Liver (tissue), 9 donors: Measurements from ENCODE around the gene CDKN1A. TPM values are rescaled to one million over a fixed set of nuclear protein-coding genes. Genes with fewer than 3 reads are reported as not detected.

Source experiments
- DNase-seq: peaks from one replicate; pipeline ENCODE4 v3.0.0-alpha.2; 2017; ENCODE audit warnings: low spot score
- H3K27ac ChIP-seq, 2 donors: one replicate each; pipeline ENCODE4 v1.7.0; 2013; ENCODE audit warnings: inconsistent platforms in 2 of 2, low read length in 2 of 2, control low read depth in 1 of 2, low read depth in 1 of 2, mild to moderate bottlenecking in 1 of 2
- H3K27me3 ChIP-seq, 4 donors: one replicate each; pipeline versions ENCODE4 v1.6.1 to v1.7.0; 2013; ENCODE audit warnings: low read length in 3 of 4, inconsistent platforms in 1 of 4, mild to moderate bottlenecking in 1 of 4, moderate library complexity in 1 of 4; ENCODE audit not compliant: control insufficient read depth in 4 of 4, insufficient read depth in 4 of 4
- H3K36me3 ChIP-seq, 4 donors: one replicate each; pipeline versions ENCODE4 v1.6.1 to v1.7.0; 2013; ENCODE audit warnings: low read length in 3 of 4, mild to moderate bottlenecking in 3 of 4, low read depth in 1 of 4, moderate library complexity in 1 of 4; ENCODE audit not compliant: control insufficient read depth in 4 of 4, insufficient read depth in 3 of 4
- H3K4me1 ChIP-seq, 4 donors: one replicate each; pipeline versions ENCODE4 v1.6.1 to v1.7.0; 2013; ENCODE audit warnings: low read length in 3 of 4, mild to moderate bottlenecking in 3 of 4, moderate library complexity in 1 of 4; ENCODE audit not compliant: control insufficient read depth in 4 of 4, insufficient read depth in 4 of 4
- H3K4me3 ChIP-seq, 3 donors: one replicate each; pipeline versions ENCODE4 v1.6.1 to v1.7.0; 2013; ENCODE audit warnings: low read length in 3 of 3, control low read depth in 1 of 3, low read depth in 1 of 3, mild to moderate bottlenecking in 1 of 3
- H3K9ac ChIP-seq, 2 donors: one replicate each; pipeline ENCODE4 v1.7.0; 2013; ENCODE audit warnings: low read length in 2 of 2, mild to moderate bottlenecking in 2 of 2, moderate library complexity in 2 of 2, control low read depth in 1 of 2, low read depth in 1 of 2
- H3K9me3 ChIP-seq, 4 donors: one replicate each; pipeline versions ENCODE4 v1.6.1 to v1.7.0; 2013; ENCODE audit warnings: low read length in 3 of 4; ENCODE audit not compliant: control insufficient read depth in 4 of 4
- CTCF ChIP-seq: fragments of 150-350 bp; IDR thresholded peaks from 2 replicates; pipeline ENCODE4 v1.5.1; 2017; ENCODE audit warnings: improper control_type of control experiment, low read depth, low read length; ENCODE audit not compliant: missing input control
- EGR1 ChIP-seq, 2 donors: IDR thresholded peaks; 2 replicates each; pipeline ENCODE4 v1.6.1; 2016 to 2018; ENCODE audit warnings: antibody characterized with exemption in 2 of 2, low read depth in 2 of 2
- FOXA1 ChIP-seq: IDR thresholded peaks from 2 replicates; pipeline ENCODE4 v1.6.1; 2016; ENCODE audit warnings: antibody characterized with exemption
- FOXA2 ChIP-seq: IDR thresholded peaks from 2 replicates; pipeline ENCODE4 v1.6.1; 2016; ENCODE audit warnings: antibody characterized with exemption
- GABPA ChIP-seq, 2 donors: IDR thresholded peaks in 1 of 2; conservative IDR thresholded peaks in 1 of 2; 2 replicates each; pipeline ENCODE4 v1.6.1; 2016; ENCODE audit warnings: antibody characterized with exemption in 2 of 2, mild to moderate bottlenecking in 1 of 2, moderate library complexity in 1 of 2
- HNF4A ChIP-seq, 2 donors: conservative IDR thresholded peaks; 2 replicates each; pipeline ENCODE4 v1.6.1; 2016; ENCODE audit warnings: antibody characterized with exemption in 2 of 2, mild to moderate bottlenecking in 2 of 2
- JUND ChIP-seq, 2 donors: IDR thresholded peaks; 2 replicates each; pipeline ENCODE4 v1.6.1; 2016; ENCODE audit warnings: antibody characterized with exemption in 2 of 2
- MAX ChIP-seq: IDR thresholded peaks from 2 replicates; pipeline ENCODE4 v1.6.1; 2016; ENCODE audit warnings: antibody characterized with exemption
- NR2F2 ChIP-seq: IDR thresholded peaks from 2 replicates; pipeline ENCODE4 v1.6.1; 2016; ENCODE audit warnings: antibody characterized with exemption
- SP1 ChIP-seq: IDR thresholded peaks from 2 replicates; pipeline ENCODE4 v1.6.1; 2018; ENCODE audit warnings: antibody characterized with exemption, mild to moderate bottlenecking
- TAF1 ChIP-seq: conservative IDR thresholded peaks from 2 replicates; pipeline ENCODE4 v1.6.1; 2016; ENCODE audit warnings: antibody characterized with exemption, mild to moderate bottlenecking
- WGBS: extraction: QIAGEN DNeasy Blood & Tissue Kit; methylation state at CpG from one replicate; pipeline ENCODE4 v1.1.7; 2013; 5-methylcytosine and 5-hydroxymethylcytosine counted together
- polyA plus RNA-seq, 2 donors: library from polyadenylated mRNA; stranded (reverse) in 1 of 2; unstranded in 1 of 2; fragments of 200-250 nt in 1 of 2; fragments of >200 nt in 1 of 2; fragmentation: Nextera tagmentation in 1 of 2; extraction: Ambion mirVana in 1 of 2; gene quantifications; one replicate each; pipeline versions ENCODE4 v1.2.1 to v1.2.3, GENCODE V29; 2013 to 2015
- total RNA-seq, 2 donors: library from RNA; depleted of rRNA; stranded (reverse); fragments of >200 nt; gene quantifications; one replicate each; pipeline ENCODE4 v1.2.3, GENCODE V29; 2014
- TF ChIP-seq, protein P1 (sequence below): IDR thresholded peaks from 2 replicates; pipeline ENCODE4 v1.6.1; 2016; ENCODE audit warnings: antibody characterized with exemption, mild to moderate bottlenecking
- TF ChIP-seq, protein P2 (sequence below): IDR thresholded peaks from 2 replicates; pipeline ENCODE4 v1.6.1; 2016; ENCODE audit warnings: antibody characterized with exemption
- donor health status: healthy.
- donor health status: healthy.
- donor health status: healthy.
- donor health status: healthy.
- donor health status: healthy.

Gene CDKN1A
- total and polyA plus RNA-seq, 4 donors = 3.2 to 41.7 (median 20.5) TPM

DNA sequence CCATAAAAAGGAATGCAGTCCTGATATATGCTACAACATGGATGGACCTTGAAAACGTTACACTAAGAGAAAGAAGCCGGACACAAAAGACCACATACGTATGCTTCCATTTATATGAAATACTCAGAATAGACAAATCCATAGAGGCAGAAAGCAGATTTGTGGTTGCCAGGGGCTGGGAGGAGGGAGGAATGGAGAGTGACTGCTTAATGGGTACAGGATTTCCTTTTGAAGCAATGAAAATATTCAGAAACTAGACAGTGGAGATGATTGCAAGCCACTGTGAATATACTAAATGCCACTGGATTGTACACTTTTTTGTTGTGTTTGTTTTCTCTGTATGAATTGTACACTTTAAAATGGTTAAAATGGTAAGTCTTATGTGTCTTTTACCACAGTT is 29.4 kb upstream of the CDKN1A start:
- DNase-seq = no peak
- no peak overlapping the region for H3K27ac ChIP-seq
- WGBS = 92% methylated on average over 3 of the region's 3 CpGs
- no peaks in the 10 kb centered on the region for H3K27me3 ChIP-seq
- H3K9me3 ChIP-seq = no peaks in the 10 kb centered on the region
- TF ChIP-seq TAF1 (no peak), GABPA (IDR thresholded peaks at IDR 0.05 in 1 of 2, conservative IDR thresholded peaks at IDR 0.05 in 1 of 2) (no peak), FOXA2 (no peak), FOXA1 (no peak), HNF4A (conservative IDR thresholded peaks at IDR 0.05) (no peak)
- TF ChIP-seq, protein P1, sequence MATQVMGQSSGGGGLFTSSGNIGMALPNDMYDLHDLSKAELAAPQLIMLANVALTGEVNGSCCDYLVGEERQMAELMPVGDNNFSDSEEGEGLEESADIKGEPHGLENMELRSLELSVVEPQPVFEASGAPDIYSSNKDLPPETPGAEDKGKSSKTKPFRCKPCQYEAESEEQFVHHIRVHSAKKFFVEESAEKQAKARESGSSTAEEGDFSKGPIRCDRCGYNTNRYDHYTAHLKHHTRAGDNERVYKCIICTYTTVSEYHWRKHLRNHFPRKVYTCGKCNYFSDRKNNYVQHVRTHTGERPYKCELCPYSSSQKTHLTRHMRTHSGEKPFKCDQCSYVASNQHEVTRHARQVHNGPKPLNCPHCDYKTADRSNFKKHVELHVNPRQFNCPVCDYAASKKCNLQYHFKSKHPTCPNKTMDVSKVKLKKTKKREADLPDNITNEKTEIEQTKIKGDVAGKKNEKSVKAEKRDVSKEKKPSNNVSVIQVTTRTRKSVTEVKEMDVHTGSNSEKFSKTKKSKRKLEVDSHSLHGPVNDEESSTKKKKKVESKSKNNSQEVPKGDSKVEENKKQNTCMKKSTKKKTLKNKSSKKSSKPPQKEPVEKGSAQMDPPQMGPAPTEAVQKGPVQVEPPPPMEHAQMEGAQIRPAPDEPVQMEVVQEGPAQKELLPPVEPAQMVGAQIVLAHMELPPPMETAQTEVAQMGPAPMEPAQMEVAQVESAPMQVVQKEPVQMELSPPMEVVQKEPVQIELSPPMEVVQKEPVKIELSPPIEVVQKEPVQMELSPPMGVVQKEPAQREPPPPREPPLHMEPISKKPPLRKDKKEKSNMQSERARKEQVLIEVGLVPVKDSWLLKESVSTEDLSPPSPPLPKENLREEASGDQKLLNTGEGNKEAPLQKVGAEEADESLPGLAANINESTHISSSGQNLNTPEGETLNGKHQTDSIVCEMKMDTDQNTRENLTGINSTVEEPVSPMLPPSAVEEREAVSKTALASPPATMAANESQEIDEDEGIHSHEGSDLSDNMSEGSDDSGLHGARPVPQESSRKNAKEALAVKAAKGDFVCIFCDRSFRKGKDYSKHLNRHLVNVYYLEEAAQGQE = no peak
- no peak overlapping the region for H3K9ac ChIP-seq
- no peak overlapping the region for H3K4me3 ChIP-seq
- H3K36me3 ChIP-seq = no peaks in the 10 kb centered on the region
- peaks cover under 1 to 3% (median 2%) of the 10 kb centered on the region in 4 donors for H3K4me1 ChIP-seq

- Histone ChIP-seq H3K9me3 (no peaks in the 10 kb centered on the region), H3K9ac (no peak overlapping the region), H3K4me3 (no peak overlapping the region), H3K27ac (no peak overlapping the region), H3K4me1 (peaks cover 0 to 2% (median under 1%) of the 10 kb centered on the region in 4 donors), H3K36me3 (no peaks in the 10 kb centered on the region), H3K27me3 (no peaks in the 10 kb centered on the region)
- TF ChIP-seq JUND (IDR thresholded peaks at IDR 0.05) = no peak
- 78% methylated on average over 13 of the region's 13 CpGs for WGBS
- DNase-seq = no peak
Observed at GRCh38 chr6:36649701-36650484, 28.6 kb upstream of the CDKN1A start.

GRCh38 chr6:36650848-36651478 is 27.6 kb upstream of the CDKN1A start:
- H3K4me1 ChIP-seq = peaks cover 0 to 2% (median under 1%) of the 10 kb centered on the region in 4 donors
- no peak overlapping the region for H3K4me3 ChIP-seq
- no peaks in the 10 kb centered on the region for H3K27me3 ChIP-seq
- no peak for DNase-seq
- no peaks in the 10 kb centered on the region for H3K36me3 ChIP-seq
- H3K9ac ChIP-seq = no peak overlapping the region
- no peaks in the 10 kb centered on the region for H3K9me3 ChIP-seq
- WGBS = 64% methylated on average over 2 of the region's 2 CpGs
- no peak overlapping the region for H3K27ac ChIP-seq
- no peak for TF ChIP-seq CTCF
- TF ChIP-seq EGR1 (IDR thresholded peaks at IDR 0.05; ENCODE audit: low read depth in 2 of 2) = no peak
- no peak for TF ChIP-seq NR2F2
- no peak for TF ChIP-seq GABPA (IDR thresholded peaks at IDR 0.05 in 1 of 2, conservative IDR thresholded peaks at IDR 0.05 in 1 of 2)
- TF ChIP-seq, protein P1 = no peak
- no peak for TF ChIP-seq HNF4A (conservative IDR thresholded peaks at IDR 0.05)
- TF ChIP-seq MAX = no peak
- TF ChIP-seq, protein P2, sequence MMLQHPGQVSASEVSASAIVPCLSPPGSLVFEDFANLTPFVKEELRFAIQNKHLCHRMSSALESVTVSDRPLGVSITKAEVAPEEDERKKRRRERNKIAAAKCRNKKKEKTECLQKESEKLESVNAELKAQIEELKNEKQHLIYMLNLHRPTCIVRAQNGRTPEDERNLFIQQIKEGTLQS = no peak
- no peak for TF ChIP-seq FOXA2
- TF ChIP-seq SP1 = no peak
